Femur (tissue), 1 donor: ENCODE measurements around the gene SYMPK.
"Not testable (repeated sequence)": the region's sequence is repeated elsewhere in the genome, so short reads cannot be mapped to it uniquely, and the experiment has no call there.

Experiments
- DNase-seq: peaks from one replicate; pipeline ENCODE4 v3.0.0-alpha.2; 2017

SYMPK gene

DNA sequence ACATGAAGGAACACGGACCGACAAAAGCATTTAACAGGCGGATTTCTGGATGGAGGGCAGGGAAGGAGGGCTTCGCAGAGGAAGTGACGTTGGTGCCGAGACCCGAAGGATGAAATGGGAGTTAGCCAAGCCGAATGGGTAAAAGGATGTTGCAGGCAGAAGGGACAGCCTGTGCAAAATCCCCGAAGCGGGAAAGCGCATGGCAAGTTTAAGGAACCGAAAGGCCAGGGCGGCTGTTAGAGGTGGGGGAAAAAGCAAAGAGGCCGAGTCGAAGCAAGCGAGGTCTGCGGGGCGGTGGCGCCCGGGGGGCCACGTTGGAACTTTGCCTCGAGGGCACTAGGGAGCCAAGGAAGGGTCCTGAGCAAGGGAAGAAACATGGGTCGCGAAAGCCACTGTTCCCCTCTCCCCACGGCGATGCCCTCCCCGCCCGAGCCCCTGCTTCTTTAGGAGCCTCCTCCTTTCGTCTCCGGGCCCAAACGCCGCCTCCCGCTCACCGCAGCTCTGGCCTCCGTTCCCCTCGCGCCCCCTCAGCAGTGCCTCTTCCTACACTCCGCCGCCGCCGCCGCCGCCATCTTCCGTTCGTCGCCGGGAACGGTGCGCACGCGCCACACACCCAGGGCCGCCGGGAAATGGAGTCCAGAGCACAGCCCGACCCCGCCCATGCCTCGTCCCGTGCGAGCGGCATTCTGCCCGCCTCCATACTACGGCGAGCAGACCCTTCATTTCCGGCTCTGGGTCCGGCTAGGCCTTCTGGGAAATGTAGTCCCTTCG, at the start of gene SYMPK:
Gene SYMPK (minus strand): TSS at position 584 of the 771 bp plus-strand sequence. CDS start 8,652 bp downstream, outside the sequence.
- peak; percentile 100 for DNase-seq

DNA sequence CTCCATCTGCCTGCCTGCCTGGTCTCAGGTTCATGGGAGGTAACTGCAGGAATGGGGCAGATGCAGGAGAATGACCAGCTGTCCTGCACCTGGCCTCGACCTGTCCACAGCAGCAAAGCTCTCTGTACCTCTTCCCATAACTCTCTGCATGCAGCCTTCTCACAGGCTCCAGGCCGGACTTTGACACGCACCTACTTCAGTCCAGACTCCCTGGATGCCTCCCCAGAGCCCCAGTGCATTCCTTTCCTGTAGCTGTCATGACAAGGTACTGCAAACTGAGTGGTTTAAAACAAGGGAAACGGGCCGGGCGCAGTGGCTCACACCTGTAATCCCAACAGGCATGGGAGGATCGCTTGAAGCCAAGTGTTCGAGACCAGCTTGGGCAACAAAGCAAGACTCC, 48.3 kb upstream of the SYMPK start:
- no peak for DNase-seq

DNA sequence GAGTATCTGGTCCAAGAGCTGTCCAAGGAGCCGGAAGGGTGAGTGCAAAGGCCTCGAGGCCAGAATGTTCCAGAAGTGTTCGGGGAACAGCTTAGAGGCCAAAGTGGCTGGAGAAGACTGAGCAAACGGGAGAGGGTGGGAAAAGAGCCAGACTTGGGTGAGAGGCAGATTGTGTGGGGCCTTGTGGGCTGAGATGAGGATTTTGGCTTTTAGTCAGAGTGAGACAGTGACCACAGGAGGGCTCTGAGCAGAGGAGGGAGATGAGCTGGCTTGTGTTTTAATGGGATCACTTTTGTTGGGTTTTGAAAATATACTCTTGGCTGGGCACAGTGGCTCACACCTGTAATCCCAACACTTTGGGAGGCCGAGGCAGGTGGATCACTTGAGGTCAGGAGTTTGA, 46.0 kb upstream of the SYMPK start:
- DNase-seq, result no peak

DNA sequence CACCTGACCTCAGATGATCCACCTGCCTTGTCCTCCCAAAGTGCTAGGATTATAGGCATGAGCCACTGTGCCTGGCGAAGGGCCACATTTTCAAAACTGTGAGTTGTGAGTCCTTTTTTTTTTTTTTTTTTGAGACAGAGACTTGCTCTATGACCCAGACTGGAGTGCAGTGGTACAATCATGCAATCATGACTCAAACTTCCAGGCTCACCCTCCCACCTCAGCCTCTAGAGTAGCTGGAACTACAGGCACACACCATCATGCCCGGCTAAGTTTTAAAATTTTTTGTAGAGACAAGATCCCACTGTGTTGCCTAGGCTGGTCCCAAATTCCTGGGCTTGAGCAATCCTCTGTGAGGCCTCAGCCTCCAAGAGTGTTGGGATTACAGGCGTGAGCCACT, 43.3 kb upstream of the SYMPK start:
- DNase-seq, result no peak

DNA sequence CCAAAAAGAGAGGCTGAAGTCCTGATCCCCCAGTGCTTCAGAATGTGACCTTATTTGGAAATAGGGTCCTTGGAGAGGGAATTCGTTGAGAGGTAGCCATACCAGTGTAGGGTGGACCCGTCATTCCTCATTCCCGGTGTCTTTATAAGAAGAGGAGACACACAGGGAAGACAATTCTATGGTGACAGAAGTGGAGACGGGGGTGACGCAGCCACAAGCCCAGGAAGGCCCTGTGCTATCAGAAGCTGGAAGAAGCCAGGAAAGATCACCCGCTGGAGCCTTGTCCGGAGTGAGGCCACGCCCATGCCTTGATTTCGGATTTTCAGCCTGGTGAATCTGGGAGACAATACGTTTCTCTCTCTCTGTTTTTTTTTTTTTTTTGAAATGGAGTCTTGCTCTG, 42.1 kb upstream of the SYMPK start:
- DNase-seq, result no peak

DNA sequence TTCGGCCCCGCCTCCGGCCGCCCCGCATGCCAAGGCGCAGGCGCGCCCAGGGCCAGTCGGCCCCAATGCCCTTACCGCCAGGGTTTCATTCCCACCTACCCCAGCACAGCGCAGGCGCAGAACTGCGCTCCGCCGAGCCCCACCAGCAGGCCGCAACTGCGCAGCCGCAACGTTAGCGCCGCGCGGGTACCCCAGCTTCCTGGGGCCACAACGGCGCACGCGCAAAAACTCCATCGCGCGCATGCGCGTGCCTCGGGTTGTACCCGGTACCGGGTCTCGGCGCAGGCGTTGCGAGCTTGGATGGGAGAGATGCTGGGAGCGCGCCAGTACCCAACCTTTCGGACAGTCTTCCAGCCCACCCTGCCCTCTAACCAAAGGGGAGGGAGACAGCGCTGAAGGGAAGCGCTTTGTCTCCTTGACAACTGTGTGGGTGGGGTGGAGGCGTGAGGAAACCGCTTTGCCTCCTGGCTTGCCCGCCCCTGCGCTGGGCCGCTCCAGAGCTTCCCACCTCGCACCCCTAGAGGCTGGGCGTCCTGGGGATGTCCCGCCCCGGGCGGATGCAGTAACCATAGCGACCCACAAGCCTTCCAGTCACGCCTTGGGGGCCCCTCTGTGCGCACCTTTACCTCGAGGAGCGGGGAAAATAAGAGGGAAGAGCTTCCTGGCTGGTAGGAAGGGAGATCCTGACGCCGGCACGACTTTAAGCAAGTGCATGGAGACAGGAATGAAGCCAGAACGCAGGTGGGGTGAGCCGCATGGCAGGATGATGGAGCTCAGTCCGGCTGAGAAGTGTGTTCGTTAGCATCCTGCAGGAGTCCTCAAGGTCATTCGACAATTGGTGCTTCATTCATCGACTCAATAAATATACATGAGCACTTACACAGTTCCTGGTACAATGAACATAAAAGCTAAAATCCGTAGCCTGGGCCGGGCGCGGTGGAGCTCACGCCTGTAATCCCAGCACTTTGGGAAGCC, 40.0 kb upstream of the SYMPK start:
- DNase-seq, result peak; percentile 100

DNA sequence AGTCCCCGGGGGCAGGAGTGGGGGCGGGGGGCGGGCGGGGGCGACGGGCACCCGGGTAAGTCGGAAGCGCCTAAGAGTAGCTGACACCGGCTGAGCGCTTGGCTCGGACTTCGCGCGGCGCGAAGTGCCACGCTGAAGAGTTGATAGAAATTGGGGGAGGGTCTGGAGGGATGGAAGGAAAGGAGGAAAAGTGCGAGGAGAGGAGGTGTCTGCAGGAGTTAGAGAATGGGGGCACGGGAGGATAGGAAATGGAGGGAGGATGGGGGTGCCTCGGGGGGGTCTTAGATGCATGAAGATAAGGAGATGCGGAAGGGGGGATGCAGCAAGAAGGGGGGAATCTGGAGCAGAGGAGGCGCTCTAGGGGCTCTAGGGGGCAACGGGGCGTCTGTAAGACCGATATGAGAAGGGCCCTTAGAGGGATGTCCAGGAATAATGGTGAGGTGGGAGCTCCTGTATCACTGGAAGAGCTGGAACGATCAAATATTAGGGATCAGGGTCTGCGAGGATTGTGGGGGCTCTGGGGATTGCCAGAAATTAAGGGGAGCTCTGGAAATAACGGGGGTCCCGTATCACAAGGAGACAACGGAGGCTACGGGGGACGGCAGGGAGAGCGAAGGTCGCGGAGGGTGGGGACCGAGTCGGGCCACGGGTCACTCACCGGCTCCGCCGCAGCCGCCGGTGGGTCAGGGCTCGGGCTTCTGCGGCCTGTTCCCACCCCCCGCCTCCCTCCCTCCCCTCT, 39.1 kb upstream of the SYMPK start, which contains the start of gene MYPOP:
Gene MYPOP (minus strand): TSS at position 702 of the 739 bp plus-strand sequence. CDS start 840 bp downstream, outside the sequence.
- no peak for DNase-seq

DNA sequence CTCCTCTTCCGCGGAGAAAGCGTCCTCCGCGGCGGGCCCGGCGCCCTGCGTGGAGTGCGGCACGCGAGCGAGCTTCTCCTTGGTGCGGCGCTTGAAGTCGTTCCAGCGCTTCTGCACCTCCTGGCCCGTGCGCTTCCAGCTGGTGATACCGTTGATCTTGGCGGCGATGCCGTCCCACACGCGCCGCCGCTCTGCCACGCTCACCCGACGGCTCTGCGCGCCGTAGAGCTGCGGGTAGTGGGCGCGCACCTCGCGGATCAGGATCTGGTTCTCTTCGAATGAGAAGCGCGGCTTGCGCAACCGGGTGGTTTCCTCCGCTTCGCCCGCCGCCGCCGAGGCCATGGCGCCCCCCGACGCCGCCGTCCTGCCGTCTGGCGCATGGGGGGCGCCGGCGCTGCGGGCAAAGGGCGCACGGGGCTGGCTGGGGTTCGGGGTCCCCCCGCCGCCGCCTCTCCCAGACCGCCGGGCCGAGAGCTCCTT, 38.5 kb upstream of the SYMPK start:
- DNase-seq, result no peak

DNA sequence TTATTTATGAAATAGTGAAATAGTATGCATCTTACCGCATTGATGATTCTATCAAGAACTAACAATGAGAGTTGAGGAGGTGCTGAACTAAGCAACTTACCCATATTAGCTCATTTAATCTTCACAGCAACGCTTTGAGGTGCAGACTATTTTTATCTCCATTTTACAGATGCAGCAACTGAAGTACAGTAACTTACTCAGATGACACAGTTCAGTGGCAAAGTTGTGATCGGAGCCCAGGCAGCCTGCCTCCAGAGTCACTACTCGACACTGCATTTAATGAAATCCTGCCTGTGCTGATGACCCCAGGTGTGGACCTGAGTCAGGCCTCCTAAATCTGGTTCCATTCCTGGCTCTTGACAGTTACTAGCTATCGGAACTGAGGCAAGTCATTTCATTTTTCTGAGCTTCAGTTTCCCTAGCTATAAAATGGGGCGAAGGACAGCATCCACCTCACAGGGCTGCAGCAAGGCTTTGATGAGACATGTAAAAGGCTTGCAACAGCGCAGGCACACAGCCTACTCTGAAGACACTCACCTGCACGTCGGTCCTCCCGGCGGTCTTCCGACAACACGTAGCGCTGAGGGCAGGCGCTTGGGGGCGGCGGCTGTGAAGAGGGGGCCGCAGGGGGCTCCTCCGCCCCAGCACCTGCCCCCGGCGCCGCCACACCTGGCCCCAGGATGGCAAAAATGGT, 37.9 kb upstream of the SYMPK start:
- no peak for DNase-seq

DNA sequence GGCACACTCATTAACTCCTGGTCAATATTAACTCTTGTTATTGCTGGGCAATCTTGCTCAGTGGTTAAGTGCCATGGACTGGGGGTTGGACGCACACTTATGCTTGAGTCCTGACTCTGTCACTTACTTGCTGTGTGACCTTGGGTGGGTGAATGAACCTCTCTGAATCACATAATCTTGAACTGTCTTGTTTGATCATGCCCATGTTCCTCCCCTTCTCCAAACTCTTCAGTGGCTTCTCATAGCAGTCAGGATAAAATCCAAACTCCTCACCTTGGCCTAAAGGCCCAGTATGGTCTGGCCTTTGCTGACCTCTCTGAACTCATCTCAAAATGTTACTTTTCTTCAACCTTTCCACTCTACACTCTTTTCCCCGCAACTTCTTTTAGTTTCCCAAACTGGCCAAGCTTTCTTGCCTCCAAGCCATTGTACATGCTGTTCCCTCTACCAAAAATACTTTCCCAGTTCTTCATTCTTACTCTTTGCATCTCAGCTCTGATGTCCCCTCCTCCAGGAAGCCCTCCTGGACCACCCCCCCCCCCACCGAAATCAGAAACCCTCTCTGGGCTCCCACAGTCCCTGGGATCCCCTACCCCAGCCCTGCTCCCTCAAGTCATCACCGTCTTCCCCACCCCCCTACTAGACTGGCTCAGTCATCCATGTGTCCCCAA, 37.1 kb upstream of the SYMPK start:
- no peak for DNase-seq

DNA sequence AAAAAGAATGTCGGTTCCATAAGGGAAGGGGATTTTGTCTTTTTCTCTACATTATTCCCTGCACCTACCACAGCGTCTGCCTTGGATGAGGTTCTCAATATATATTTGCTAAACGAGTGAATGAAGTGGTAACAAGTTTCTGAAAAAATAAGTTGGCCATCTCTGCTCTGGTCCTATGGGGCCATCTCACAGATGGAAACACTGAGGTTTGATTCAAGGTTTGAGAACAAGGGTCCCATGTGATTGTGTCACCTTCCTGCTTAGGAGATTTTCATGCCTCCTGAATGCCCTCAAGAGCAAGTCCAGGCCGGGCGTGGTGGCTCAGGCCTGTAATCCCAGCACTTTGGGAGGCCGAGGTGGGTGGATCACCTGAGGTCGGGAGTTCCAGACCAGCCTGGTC, 36.3 kb upstream of the SYMPK start:
- DNase-seq, result no peak

DNA sequence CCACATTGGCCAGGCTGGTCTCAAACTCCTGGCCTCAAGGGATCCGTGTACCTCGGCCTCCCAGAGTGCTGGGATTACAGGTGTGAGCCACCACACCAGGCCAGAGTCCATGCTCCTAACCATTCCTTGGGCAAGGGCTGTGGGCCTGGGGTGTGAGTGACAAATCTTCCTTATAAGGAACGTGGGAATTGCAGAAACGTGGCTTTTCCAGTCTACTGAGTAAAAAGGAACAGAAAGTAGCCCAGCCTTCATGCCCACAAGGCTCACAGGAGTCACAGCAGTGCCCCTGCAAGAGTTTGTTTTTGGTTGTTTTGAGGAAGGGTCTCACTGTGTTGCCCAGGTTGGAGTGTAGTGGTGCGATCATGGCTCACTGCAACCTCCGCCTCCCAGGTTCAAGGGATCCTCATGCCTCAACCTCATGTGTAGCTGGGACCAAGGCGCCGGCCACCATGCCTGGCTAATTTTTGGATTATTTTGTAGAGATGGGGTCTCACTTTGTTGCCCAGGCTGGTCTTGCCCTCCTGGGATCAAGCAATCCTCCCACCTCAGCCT, 34.4 kb upstream of the SYMPK start:
- no peak for DNase-seq

DNA sequence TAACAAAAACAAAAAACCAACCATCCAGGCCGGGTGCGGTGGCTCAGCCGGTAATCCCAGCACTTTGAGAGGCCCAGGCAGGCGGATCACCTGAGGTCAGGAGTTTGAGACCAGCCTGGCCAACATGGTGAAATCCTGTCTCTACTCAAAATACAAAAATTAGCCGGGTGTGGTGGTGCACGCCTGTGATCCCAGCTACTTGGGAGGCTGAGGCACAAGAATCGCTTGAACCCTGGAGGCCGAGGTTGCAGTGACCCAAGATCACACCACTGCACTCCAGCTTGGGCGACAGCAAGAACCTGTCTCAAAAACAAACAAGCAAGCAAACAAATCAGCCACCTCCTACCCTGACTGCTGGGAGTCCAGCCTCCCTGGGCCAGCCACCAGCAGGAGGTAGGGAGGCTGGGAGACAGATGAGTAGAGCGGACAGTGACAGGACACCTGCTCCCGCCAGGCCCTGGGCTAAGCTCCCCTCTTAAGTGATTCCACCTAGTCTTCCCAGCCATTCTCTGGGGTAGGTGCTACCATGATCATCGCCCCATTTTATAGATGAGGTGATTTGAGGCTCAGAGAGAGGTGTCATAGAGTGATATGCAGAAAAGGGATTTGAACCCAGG, 33.1 kb upstream of the SYMPK start:
- DNase-seq, result not testable (repeated sequence)

DNA sequence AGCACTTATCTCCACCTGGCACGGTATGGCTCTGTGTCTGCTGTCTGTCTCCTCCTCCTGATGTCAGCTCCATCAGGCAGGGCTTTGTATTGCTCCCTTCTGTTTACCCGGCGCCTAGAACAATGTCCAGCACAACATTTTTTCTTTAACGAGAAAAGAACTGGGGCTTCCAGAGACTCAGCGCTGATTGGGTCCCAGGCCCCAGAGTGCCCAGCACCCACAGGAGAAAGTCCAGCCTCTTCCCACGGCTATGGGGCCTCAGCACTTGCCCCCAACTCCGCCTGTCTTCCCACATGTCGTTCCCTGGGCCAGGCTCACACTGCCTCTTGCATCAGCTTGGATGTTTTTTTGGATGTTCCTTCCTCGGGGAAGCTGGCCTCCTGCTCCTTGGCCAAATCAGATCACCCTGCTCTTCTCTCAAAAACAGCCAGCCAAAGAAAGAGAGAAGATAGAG, 32.6 kb upstream of the SYMPK start:
- DNase-seq, result no peak

DNA sequence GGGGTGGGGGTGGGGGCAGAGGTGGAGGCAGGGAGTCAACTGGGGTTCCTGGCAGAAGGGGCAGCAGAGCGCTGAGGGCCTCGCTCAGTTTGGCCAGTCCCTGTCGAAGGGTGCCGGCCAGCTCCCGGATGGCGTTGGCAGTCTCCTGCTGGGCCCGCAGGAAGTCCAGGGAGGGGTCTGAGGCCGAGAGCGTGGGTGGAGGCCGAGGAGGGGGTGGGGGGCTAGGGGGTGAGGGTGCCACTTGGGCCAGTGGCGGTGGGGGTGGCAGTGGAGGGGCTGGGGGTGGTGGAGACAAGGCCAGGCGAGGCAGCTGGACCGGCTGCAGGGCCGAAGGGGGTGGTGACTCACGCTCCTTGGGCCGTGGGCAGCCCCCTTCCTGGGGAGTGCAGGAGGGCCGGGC, 27.9 kb upstream of the SYMPK start:
- no peak for DNase-seq

DNA sequence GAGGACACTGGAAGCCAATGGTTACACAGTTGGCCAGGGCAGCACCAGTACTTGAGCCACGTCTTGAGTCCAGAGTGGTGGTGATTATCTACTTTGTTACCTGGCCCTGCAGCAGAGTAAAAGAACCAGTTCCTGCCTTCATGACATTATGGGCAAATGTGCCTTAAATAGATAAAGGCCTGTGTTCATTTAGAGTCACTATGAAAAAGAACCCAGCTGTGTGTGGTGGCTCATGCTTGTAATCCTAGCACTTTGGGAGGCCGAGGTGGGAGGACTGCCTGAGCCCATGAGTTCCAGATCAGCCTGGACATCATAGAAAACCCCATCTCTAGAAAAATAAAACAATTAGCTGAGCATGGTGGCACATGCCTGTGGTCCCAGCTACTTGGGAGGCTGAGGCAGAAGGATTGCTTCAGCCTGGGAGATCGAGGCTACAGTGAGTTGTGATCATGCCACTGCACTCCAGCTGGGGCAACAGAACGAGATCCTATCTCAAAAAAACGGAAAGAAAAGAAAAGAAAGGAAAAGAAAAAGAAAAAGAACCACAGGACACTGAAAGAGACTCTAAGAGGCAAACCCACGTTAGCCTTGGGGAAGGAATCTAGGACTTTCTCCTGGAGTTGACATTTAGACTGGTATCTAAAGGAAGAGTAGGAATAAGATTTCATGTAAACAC, 26.4 kb upstream of the SYMPK start:
- DNase-seq, result no peak

DNA sequence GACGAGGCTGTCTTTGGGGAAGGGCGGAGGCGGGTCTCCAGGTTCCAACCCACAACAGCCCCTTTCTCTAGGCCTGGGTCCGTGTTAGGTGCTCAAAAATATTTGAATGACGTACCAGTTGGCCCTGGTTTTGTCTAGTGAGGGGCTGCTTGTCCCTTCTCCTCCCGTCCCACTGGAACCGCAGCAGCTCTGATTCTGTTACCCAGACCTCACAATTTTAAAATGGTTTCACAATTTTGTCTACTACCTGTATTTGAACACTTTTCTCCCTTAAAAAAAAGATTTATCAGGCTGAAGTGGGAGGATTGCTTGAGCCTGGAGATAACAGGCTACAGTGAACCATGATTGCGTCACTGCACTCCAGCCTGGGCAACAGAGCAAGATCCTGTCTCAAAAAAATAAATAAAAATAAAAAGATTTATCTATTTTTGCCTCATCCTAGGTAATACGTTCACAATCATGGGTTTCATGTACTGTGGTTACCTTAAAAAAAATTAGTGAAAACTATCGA, 24.3 kb upstream of the SYMPK start:
- DNase-seq, result no peak

DNA sequence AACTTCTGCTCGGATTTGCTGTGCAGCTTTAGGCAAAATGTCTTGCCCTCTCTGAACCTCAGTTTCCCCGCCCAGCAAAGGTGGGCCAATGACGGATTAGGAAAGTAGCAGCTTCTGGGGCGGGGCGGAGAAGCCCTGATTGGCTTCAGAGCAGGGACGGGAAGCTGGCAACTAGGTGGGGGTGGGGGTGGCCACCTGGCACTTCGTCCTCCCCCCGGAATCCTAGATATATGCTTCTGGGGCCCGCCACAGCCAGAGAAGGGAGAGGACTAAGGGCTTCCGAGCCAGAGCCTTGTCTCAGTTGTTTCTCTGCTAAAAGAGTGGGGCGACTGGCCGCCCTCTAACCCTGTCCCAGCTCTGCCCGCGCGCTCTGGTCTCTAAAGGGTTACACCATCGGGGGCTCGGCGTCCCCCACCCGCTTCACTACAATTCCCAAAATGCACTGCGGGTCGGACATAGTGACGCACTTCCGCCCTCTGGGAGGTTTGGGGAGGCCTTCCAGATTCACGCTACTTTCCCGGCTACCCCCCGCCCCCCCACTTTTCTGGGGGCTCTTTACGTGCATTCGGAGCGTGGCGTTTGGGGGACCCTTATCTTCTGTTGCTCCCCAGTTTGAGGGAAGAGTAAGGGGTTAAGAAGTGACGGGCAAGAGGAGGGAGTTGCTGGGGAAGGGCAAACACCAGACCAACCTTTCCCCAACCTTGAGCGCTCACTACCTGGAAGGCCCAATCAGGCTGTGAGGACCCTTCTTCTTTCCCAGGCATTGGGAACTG, 23.7 kb upstream of the SYMPK start:
- DNase-seq, result peak; percentile 95
